NB4 (cell line): ENCODE measurements around the gene LIMD2.

Experiments
- MYC ChIP-seq: IDR thresholded peaks from 2 replicates; pipeline ENCODE4 v1.6.1; 2011; ENCODE audit warnings: low read depth, low read length
- POLR2A ChIP-seq: IDR thresholded peaks from 2 replicates; pipeline ENCODE4 v1.6.1; 2011; ENCODE audit warnings: mild to moderate bottlenecking; ENCODE audit not compliant: insufficient read length; ENCODE audit errors: extremely low read depth
- TF ChIP-seq, protein P1 (sequence below): IDR thresholded peaks from one replicate; pipeline ENCODE4 v1.5.1; 2012; ENCODE audit warnings: low read depth, low read length
- TF ChIP-seq, protein P2 (sequence below): IDR thresholded peaks from 2 replicates; pipeline ENCODE4 v1.6.1; 2011; ENCODE audit warnings: low read depth, low read length

- TF ChIP-seq, protein P1, sequence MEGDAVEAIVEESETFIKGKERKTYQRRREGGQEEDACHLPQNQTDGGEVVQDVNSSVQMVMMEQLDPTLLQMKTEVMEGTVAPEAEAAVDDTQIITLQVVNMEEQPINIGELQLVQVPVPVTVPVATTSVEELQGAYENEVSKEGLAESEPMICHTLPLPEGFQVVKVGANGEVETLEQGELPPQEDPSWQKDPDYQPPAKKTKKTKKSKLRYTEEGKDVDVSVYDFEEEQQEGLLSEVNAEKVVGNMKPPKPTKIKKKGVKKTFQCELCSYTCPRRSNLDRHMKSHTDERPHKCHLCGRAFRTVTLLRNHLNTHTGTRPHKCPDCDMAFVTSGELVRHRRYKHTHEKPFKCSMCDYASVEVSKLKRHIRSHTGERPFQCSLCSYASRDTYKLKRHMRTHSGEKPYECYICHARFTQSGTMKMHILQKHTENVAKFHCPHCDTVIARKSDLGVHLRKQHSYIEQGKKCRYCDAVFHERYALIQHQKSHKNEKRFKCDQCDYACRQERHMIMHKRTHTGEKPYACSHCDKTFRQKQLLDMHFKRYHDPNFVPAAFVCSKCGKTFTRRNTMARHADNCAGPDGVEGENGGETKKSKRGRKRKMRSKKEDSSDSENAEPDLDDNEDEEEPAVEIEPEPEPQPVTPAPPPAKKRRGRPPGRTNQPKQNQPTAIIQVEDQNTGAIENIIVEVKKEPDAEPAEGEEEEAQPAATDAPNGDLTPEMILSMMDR, result no peak
- TF ChIP-seq POLR2A, result no peak
- TF ChIP-seq, protein P2, sequence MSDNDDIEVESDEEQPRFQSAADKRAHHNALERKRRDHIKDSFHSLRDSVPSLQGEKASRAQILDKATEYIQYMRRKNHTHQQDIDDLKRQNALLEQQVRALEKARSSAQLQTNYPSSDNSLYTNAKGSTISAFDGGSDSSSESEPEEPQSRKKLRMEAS, result no peak
- no peak for TF ChIP-seq MYC
Measured at GRCh38 chr17:63675231-63675606, 24.7 kb downstream of the LIMD2 start.
